Endometrial microvascular endothelial cells (primary cell): ENCODE data around the gene HSD17B8. TPM values are rescaled to one million over a fixed set of nuclear protein-coding genes. Genes with fewer than 3 reads are reported as not detected.

Experiments
- in situ Hi-C: cut with HindIII; loops from 2 replicates; pipeline ENCODE4 v1.10.0; 2017; ENCODE audit warnings: low sequenced_read_pairs, low pct_unique_long_range_greater_than_20kb; ENCODE audit errors: inconsistent ontology term
- total RNA-seq: library from RNA; depleted of rRNA; stranded (reverse); fragments of >200 nt; gene quantifications from one replicate; pipeline ENCODE4 v1.2.3, GENCODE V29; 2015; ENCODE audit errors: inconsistent ontology term

Gene HSD17B8
- total RNA-seq, 1 donor from 2014 or later = 6.0 TPM

DNA sequence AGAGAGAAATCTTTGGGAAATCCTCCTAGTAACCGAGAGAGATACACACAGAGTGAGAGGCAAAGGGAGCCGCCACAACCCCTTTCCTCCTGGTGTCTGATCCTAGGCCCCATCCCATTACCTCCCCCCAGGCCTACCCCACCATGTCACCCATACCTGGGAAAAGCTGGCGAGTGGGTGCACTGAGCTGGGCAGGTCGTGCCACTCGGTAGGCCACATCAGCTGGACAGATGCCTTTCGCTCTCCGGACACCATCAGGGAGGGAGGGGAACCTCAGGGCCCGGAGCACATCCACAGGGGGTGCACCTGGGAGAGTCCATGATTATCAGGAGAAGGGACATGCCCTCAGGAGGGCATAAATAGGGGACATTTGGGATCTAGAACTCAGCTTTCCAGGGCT, 15.3 kb upstream of the HSD17B8 start:
- in situ Hi-C loops = no loop called here

GRCh38 chr6:33189625-33190448, 14.6 kb upstream of the HSD17B8 start:
- in situ Hi-C loops = no loop called here

DNA sequence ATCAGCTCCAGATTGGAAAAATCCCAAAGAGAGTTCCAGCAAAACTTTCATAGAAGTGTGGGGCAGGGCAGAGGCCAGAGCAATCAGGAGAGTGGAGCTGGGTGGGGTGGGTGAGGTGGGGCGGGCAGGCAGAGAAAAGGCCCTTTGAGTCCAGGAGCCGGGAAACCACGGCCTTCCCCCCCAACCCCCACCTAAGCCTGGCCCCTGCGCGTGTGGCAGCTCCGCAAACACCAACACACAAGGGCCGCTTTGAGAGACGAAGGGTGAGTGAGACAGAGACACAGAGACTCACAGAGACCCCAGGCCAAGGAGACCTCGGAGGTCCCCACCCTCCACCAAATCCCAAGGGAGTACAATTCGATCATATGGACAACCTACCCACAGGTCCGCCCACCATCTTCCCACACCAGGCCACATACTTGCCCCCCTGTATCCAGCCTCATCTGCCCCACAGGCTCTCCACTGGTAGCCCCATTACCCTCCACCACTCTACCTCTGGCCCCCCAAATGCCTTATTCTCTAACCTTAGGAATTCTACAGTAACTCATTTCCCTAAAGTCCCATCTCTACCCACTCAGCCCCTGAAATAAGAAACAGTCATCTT, 13.8 kb upstream of the HSD17B8 start:
- in situ Hi-C loops = no loop called here

GRCh38 chr6:33191383-33192104, 12.9 kb upstream of the HSD17B8 start:
- in situ Hi-C loops = no loop called here

DNA sequence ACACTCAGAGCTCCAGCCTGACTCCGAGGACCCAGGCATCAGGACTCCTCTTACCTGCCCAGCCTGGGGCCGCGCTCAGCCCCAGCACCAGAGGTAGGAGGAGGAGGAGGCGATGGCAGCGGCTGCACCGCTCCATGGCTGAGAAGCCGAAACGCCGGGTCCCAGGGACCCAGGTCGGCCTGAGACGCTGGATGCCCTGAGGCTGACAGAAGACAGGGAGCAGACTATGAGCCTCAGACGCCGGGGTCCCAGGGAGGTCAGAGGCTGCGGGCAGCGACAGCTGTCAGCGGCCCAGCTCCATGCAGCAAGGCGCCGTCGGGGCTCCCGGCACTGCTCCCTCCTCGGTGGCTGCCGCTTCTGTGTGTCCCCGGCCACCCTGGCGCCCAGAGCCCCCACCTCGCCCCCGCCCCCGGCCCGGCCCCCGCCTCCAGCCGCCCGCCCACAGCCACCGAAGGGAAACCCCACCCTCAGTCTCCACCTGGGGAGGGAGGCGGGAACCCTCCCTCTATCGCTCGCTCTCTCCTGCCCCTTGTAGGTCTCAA, 12.3 kb upstream of the HSD17B8 start, which contains the start of gene COL11A2:
TSS of gene COL11A2 (minus strand) at position 363 of the 542 bp plus-strand sequence. CDS start at position 136, 227 bp downstream.
- in situ Hi-C loops = no loop called here

DNA sequence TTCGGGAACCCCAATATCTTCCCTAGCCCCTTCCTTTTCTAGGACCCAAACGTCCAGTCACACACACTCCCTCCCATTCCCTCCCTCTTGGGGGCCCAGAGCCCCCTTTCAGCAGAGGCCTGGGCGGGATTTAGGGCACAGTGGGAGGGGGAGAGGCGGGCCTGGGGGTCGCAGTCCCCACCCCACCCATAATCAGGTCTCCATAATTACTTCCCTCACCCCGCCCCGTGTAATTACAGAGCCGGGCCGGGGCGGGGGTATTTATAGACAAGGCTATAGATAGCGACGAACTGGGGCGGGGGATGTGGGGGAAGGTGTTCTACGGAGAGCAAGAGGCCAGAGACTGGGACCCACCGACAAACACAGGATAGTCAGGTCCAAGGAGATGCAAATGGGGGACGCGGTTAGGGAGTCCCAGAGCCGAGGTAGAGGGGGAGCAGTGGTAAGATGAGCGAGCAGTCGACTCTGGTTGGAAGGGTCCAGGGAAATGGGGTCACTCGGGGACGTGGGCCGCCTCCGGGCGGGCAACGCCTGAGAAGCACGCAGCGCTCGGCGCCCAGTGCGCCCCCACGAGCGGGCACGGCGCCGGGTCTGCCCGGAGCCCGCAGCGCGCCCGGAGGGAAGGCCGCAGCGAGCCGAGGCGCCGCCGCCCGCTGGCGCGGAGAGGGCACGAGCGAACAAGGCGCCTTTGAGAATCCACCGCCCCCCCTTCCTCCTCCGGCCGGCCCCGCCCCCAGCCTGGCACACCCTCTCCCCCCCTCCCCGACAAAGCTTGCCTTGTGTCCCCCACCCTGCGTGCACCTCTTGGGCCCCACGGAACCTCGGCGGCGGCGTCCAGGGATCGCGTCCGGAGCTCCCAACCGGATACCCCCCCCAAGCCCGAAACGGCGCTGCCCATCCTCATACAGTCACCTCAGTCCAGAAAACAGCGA, 11.5 kb upstream of the HSD17B8 start:
- in situ Hi-C loops = no loop called here

DNA sequence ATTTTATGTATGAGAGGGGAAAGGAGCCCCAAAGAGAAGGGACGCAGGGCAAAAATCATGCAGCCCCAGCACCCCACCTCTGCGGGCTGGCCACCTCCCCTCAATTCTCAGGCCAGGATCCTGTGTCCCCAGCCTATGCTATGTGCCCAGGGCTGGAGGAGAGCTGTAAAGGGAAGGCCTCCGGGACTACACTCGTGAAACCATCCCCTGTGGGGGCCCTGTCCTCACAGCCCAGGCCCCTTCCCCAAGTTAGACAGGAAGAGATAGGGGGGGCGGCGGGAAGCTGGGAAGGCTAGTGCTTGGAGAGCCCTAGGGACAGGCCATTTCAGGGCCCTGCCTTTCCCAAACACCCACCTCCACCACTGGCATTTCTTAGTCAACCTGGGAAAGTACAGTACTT, 10.8 kb upstream of the HSD17B8 start:
- in situ Hi-C loops = no loop called here

DNA sequence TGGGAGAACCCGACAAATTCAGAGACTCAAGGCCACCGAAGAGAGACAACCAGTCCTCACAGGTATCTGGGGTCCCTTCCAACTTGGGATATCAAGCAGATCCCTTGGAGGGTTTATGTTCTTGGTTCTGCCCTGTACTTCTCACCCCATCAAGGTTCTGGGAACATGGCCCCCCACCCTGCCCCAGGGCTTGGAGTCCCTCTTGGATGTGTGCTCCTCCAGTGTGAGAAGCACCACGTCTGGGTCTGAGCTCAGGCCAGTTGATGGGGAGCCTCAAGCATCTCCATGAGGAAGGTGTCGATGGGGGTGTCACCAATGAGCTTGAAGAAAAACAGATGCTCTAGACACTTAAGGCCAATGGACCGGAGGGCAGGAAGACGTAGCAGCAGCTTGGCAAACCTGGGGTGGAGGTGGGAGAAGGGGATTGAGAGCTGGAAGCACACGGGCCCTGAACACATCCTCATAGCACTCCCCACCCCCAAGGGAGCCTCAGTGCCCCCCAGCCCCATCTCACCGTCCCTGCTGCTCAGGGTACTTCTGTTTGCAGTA, 9.9 kb upstream of the HSD17B8 start:
- in situ Hi-C loops = no loop called here

GRCh38 chr6:33195304-33196165, 8.9 kb upstream of the HSD17B8 start:
- in situ Hi-C loops = no loop called here

DNA sequence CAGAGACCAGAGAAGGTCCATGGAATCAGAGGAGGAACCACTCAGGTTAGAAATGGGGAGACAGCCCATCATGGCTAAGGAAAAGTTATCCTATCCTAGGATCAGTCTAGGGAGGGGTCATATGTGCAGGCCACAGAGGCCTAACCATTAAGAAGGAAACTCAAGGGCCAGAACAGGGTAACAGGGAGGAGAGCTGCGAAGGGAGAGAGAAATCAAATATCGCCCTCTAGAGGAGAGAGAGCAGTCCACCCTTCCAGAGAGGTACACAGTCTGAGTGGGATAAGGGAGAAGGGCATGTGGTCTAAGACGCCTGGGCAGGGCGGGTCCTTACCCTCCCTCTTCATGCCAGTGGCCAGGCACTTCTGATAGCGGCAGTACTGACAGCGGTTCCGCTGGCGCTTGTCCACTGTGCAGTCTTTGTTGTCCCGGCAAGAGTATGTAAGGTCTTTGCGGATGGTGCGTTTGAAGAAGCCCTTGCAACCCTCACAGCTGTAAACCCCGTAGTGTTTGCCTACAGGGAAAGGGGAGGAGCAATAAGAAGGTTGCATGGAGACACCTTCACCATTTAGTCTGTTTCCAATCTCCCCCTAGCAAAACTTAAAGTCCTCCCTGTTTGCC, 6.9 kb upstream of the HSD17B8 start:
- in situ Hi-C loops = no loop called here

- in situ Hi-C loops = no loop called here
Measured at GRCh38 chr6:33198159-33198852, 6.1 kb upstream of the HSD17B8 start.

DNA sequence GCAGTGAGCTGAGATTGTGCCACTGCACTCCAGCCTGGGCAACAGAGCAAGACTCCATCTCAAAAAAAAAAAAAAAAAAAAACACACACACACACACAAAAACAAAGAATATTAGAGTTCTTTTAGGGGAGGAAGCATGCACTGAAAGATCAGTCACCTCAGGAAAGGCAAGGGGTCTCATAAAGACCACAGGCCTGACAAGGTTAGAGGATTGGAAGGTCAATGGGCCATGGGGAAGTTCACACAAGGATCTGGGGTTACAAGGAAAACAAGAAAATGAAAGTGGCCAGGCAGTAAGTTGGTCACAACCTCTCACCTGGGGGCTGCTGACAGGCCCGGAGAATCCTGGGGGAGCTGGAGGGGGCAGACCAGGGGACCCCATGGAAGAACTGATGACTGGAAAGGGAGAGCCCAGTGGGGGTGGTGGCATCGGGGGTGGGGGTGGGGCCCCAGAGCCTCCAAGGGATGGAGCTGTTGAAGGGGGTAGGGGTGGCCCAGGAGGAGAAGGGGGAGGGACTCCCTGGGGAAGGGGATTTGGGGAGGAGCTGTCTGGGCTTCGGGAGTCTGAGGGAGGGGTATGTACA, 5.5 kb upstream of the HSD17B8 start:
- in situ Hi-C loops = no loop called here

- in situ Hi-C loops = no loop called here
Measured at GRCh38 chr6:33199687-33200218, 4.7 kb upstream of the HSD17B8 start.

DNA sequence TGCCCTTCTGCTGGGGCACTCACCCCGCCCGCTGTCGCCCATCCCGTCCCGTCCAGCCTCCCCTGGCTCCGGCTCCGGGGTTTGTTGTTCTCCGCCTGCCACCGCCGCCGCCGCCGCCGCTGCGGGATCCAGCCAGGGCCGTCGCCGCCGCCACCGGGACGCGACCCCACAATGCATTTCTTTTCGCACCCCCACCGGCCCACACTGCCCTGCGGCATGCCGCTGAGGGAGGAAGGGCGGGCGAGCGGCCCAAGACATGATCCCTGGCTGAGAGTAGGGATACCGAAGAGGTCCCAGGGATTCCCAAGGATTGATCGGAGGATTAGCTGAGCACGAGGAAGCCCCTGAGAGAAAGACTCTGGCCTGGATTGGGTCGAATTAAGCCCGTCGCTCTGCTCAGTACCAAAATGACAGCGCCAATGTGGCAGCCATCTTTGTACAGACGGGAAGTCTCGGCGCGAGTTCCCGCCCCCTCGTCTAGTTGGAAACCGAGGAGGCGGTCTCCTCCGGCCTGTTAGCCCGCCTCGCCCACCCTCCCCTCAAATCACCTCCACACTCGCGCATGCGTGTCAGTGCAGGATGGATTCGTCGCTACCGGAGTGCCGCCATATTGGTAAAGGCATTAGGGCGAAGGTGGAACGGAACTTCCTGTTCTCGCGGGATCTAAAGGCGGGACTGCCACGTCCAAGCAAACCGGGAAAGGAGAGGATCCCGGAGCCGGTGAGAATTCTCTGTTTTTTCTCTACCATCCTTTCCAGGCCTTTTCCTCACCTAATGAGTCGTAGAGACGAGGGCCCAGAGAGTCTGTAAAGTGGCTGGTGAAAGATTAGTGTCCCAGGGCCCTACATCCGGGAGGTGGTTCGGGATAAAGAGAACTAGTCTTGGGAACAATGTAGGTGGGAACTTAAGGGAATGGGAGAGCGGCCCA, 4.0 kb upstream of the HSD17B8 start, which contains the start of the genes RXRB and SLC39A7:
TSS of gene RXRB (minus strand) at position 447 of the 928 bp plus-strand sequence. CDS start at position 258, 189 bp downstream.
TSS of gene SLC39A7 (plus strand) at position 649 of the 928 bp plus-strand sequence. CDS start 379 bp downstream, outside the sequence.
- in situ Hi-C loops = no loop called here

- in situ Hi-C loops = no loop called here
Measured at GRCh38 chr6:33201147-33201545, 3.3 kb upstream of the HSD17B8 start.
